KOPT-K1 (cell line): ENCODE measurements around the gene REM2.
"Not testable (repeated sequence)": the region's sequence is repeated elsewhere in the genome, so short reads cannot be mapped to it uniquely, and the experiment has no call there.

Experiments
- H3K27ac ChIP-seq: fragments of 200-600 bp; sonication (generic); 2 replicates; pipeline ENCODE4 v1.5.1; 2016; ENCODE audit warnings: antibody characterized with exemption, mild to moderate bottlenecking, low read depth, low read length; ENCODE audit not compliant: poor library complexity, severe bottlenecking
- H3K36me3 ChIP-seq: fragments of 200-600 bp; sonication (generic); 2 replicates; pipeline ENCODE4 v1.5.1; 2017; ENCODE audit warnings: antibody characterized with exemption, mild to moderate bottlenecking, low read length, moderate library complexity; ENCODE audit not compliant: insufficient read depth
- H3K9me3 ChIP-seq: fragments of 200-600 bp; sonication (generic); 2 replicates; pipeline ENCODE4 v1.5.1; 2017; ENCODE audit warnings: antibody characterized with exemption, low read length, mild to moderate bottlenecking; ENCODE audit not compliant: insufficient read depth, poor library complexity, severe bottlenecking

REM2 gene

DNA sequence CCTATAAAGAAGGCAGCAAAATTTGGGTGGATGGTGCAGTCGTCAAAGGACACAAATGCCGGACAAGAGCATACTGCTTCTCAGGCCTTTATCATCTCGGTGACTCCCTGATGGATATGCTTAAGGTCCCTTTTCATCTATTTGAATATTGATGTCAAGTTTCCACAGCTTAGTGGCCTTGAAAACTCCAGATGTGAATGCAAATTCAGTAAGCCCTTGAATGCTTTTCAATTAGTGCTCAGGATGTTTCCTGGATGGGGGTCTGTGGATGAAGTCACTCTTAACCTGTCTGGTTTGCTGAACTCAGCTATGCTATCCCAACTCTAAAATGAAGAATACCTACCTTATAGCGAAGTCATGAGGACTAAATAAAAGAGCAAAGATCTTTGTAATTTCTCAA is 10.7 kb downstream of the REM2 start:
- H3K27ac ChIP-seq = no peak overlapping the region
- H3K36me3 ChIP-seq = peaks cover 11% of the 10 kb centered on the region; the same call in 1 of the 2 replicates
- H3K9me3 ChIP-seq = no peaks in the 10 kb centered on the region

DNA sequence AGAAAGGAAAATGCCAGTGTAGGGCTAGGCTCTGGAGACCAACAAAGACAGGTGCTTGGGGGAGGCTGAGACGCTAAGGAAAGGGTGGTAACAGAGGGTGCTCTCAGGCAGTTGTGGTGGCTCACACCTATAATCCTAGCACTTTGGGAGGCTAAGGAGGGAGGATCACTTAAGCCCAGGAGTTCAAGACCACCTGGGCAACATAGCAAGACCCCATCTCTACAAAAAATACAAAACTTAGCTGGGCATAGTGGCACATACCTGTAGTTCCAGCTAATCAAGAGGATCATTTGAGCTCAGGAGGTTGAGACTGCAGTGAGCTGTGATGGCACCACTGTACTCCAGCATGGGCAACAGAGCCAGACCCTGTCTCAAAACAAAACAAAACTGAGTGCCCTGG is 12.4 kb downstream of the REM2 start:
- no peak overlapping the region for H3K27ac ChIP-seq

DNA sequence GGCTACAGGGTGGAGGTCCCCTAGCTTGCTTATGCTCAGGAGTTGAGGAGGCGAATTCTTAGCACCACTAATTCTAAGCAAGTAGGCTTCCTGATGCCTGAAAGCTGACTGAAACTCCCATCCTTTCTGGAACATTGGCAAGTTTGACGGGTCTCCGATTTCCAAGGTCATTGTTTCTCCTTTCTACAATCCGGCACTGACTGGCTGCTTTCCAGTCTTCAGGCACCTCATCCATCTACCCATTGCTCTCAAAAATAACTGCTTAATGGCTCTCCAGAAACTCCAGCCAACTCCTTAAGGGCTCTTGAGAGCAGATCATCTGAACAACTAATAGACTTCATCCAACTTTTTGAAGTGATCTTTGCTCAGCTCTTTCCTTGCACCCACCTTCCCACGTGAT is 13.3 kb downstream of the REM2 start:
- Histone ChIP-seq H3K9me3 (no peaks in the 10 kb centered on the region), H3K27ac (no peak overlapping the region)

More for the DNA sequence above, 12.4 kb downstream of the REM2 start:
- Histone ChIP-seq H3K9me3 (no peaks in the 10 kb centered on the region), H3K36me3 (peaks cover 28% of the 10 kb centered on the region; the same call in 1 of the 2 replicates)

DNA sequence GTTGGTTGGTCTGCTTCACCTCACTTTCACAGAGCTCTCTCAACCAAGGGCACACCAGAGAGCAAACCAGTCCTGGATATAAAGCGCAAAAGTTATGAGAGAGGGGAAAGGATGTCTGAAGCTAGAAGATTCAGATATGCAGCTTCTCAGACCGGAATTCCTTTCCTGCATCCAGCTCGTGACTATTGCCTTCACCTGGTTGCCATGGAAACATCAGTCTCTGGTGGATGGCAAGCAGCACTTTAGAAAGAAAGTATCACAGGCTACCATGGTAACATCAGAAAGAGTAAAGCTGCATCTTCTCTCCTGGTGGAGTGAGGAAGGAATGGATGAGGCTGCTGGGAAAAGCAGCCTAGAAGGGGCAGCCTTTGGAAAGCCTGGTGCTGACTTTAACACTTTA is 13.7 kb downstream of the REM2 start:
- Histone ChIP-seq H3K27ac (no peak overlapping the region), H3K9me3 (no peaks in the 10 kb centered on the region), H3K36me3 (peaks cover 41% of the 10 kb centered on the region)

More for the DNA sequence above, 13.3 kb downstream of the REM2 start:
- H3K36me3 ChIP-seq = peaks cover 37% of the 10 kb centered on the region

DNA sequence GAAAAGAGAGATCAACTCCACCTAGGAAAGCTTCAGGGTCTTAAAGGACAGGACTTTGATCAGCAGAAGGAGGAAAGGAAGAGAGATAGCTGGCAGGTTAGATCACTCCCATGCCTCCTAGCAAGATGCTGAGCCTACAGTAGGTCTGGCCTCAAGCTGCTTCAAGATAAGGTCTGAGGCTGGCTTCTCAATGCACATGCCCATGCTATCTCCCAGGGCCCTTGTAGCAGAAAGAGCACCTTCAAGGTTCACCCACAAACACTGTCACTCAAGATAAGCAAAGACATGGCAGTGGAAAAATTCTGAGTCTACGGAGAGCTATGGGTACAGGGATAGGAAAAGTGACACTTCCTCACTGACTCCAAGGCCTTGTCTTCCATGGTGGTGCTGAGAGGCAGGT is 14.3 kb downstream of the REM2 start:
- Histone ChIP-seq H3K9me3 (no peaks in the 10 kb centered on the region), H3K36me3 (peaks cover 47% of the 10 kb centered on the region), H3K27ac (no peak overlapping the region)

DNA sequence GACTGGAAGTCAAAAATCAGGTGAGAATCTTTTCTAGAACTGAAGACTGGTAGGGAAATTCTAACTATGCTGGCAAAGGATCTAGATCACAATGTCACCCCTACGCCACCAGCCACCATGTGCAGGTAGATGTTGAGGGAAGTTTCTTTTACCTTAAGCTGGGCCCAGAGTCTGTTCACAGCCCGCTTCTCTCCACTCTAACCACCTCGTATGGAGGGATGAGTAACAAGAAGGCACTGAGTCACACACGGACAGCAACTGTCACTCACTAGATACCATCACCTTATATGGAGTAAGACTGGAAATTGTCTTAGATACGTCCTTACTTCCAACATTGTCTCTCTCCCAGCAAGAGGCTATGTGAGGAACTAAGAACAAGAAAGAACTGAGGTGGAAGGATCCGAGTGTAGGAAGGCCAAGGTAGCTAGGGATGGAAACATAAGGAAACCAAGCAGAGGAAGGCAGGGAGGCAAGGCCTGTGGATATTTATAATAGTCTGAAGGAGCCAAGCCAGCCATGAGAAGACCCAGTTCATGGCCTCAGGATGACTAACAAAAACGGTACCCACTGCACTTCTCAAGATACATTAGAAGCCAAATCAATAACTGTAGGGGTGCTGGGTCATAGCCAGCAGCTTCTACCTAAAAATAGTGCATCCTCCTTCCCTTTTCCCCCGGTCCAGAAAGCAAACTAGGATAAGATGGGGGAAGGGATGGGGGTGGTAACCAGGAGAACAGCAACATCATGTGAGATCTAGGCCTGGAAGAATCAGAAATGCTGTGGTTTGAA is 15.5 kb downstream of the REM2 start:
- Histone ChIP-seq H3K36me3 (peaks cover 59% of the 10 kb centered on the region), H3K27ac (no peak overlapping the region), H3K9me3 (no peaks in the 10 kb centered on the region)

DNA sequence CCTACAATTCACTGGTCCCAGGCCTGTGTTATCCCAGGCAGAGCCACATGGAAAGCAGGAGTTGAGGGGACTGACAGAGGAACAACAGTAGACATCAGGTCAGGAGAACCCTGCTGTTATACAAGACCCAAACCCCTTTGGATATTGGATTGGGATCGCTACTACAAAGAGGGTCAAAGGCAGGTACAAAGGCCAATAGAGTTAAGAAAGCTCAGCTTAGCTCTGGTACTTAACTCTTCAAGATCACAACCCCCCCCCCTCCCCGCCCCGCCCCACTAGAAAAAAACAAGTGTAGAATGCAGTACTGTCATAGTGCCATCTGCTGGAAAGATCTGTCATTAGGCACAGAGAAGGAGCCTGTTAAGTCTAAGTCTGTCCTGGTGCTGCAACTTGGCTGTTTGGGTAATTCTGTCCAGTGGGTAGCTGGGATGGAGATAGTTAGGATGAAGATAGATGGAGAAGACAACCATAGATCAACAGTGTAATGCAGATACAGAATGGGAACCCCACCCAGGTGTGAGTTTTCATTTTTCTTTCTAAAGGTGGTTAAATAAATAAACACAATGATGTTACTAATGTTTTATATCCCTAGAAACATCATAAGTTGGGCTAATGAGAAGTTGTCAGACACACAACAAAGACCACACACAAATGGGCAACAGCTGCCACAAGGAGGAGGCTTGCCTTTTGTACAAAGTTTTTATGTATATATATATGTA is 17.2 kb downstream of the REM2 start:
- Histone ChIP-seq H3K9me3 (no peaks in the 10 kb centered on the region), H3K36me3 (peaks cover 76% of the 10 kb centered on the region), H3K27ac (no peak overlapping the region)

DNA sequence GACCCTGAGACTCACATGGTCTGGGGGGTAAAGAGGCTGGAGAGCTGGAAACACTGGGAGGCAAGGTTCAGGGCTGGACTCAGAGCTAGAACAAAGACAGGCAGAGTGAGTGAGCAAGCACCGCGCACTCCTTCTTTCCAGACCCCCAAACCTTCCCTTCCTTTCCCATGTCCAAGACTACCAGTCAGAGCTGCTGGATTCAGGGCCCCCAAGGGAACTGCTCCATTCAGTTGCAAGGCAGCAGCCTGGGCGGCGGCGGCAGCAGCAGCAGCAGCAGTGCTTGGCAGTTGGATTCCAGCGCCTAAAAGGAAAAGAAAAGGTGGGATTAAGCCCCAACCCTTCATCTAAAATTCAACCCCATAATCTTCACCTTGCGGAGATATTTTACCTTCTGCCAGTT is 18.8 kb downstream of the REM2 start:
- Histone ChIP-seq H3K9me3 (no peaks in the 10 kb centered on the region), H3K36me3 (peaks cover 92% of the 10 kb centered on the region), H3K27ac (no peak overlapping the region)

DNA sequence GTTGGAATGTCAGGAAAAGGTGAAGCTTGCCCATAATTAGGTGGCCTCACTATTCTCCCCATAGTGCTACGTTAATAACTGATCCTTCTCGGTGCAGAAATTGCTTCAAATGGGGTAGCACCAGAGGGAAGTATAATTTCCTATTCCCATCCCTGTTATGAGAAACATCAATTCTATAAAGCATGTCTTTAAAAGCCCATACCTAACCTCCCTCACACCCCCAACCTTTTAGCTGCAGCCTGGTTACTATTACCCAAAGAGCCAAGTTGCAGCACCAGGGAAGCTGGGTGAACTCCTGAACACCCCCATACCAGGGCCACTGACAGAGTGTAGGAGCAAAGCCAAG is 20.7 kb downstream of the REM2 start:
- Histone ChIP-seq H3K27ac (no peak overlapping the region), H3K36me3 (peaks cover 100% of the 10 kb centered on the region), H3K9me3 (no peaks in the 10 kb centered on the region)

DNA sequence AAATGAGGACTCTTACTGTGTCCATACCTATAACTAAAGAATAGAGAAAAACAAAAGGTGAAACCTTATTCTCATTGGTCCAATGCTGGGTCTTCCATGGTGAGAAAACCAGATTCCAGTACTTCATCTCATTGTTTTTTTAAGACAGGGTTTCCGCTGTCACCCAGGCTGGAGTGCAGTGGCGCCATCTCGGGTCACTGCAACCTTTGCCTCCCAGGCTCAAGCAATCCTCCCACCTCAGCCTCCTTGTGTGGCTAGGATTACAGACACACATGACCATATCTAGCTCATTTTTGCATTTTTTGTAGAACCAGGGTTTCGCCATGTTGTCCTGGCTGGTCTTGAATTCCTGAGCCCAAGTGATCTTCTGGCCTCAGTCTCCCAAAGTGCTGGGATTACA is 22.6 kb downstream of the REM2 start:
- Histone ChIP-seq H3K9me3 (no peaks in the 10 kb centered on the region), H3K36me3 (peaks cover 100% of the 10 kb centered on the region), H3K27ac (no peak overlapping the region)

DNA sequence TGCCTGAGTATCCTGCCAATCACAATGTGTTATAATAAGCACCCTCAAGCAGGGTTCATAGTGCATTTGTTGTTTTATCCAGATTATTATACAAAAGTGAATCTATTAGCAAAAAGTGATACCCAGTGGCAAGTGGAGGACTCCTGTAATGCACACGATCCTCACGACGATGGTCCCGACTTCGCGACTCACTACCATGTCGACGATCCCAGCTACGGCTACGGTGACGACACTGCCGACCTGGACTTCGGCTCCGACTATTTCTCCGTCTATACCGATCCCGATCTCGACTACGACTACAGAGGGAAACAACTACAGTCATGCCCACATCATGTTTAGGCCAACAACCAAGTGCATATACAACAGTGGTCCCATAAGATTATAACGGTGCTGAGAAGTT is 23.1 kb downstream of the REM2 start:
- no peak overlapping the region for H3K27ac ChIP-seq
- H3K9me3 ChIP-seq = no peaks in the 10 kb centered on the region
- H3K36me3 ChIP-seq = peaks cover 100% of the 10 kb centered on the region

DNA sequence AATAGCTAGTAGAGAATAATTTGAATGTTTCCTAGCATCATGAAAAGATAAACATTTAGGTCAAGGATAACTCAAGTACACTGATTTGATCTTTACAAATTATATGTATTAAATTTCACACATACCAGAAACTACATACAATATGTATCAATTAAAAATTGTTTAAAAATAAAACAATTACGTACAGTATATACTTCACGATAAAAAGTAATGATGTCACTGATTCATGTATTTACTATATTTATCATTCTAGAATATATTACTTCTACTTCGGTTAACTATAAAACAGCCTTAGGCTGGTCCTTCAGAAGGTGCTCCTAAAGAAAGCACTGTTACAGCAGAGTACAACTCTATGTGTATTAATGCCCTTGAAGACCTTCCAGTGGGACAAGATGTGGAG is 24.4 kb downstream of the REM2 start:
- H3K9me3 ChIP-seq = no peaks in the 10 kb centered on the region
- peaks cover 92% of the 10 kb centered on the region for H3K36me3 ChIP-seq
- no peak overlapping the region for H3K27ac ChIP-seq

DNA sequence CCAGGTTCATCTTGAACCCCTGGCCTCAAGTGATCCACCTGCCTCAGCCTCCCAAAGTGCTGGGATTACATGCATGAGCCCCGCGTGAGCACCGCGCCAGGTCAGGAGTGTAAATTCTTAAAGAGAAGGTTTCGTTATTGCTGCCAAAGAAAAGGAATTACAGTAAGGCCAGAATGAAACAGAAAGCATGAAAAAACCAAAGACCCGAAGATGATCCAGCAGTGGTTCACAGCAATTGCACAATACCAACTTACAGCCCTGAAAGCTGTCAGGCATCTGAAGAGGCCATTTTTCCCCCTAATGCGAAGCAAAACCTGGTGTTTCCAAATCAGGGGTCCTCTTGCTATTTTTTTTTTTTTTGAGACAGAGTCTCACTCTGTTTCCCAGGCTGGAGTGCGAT is 25.6 kb downstream of the REM2 start:
- H3K9me3 ChIP-seq = no peaks in the 10 kb centered on the region
- peaks cover 80% of the 10 kb centered on the region for H3K36me3 ChIP-seq
- H3K27ac ChIP-seq = no peak overlapping the region

DNA sequence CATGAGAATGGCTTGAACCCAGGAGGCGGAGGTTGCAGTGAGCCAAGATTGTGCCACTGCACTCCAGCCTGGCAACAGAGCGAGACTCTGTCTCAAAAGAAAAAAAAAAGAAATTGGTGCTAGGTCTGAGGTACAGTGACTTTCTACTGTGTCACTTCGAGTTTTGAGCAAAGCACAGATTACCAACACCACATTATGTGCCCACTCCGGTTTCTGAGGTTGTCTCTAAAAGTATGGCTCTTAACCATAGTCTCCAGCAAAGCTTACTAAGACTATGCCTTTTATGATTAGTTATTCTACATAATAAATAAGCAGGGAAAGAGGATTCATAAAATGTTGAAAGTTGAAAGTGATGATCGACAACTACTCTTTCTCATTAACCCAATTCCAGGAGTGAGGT is 27.9 kb downstream of the REM2 start:
- no peak overlapping the region for H3K27ac ChIP-seq
- H3K9me3 ChIP-seq = no peaks in the 10 kb centered on the region
- peaks cover 73% of the 10 kb centered on the region for H3K36me3 ChIP-seq

DNA sequence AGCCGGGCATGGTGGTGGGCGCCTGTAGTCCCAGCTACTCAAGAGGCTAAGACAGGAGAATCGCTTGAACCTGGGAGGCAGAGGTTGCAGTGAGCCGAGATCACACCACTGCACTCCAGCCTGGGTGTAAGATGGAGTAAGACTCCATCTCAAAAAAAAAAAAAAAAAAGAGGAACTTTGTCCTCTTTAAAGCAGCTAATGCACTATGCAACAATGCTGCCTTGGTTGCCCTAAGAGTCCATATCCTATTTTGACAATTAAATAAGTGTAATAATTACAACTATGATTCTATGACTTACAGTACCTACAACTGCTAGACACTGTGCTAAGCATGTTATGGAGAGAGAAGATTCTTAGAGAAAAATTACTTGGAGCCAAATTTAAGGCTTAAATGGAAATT is 31.8 kb downstream of the REM2 start:
- not testable (repeated sequence) for H3K9me3 ChIP-seq, H3K27ac ChIP-seq
- H3K36me3 ChIP-seq = peaks cover 47% of the 10 kb centered on the region
